HCT116 (cell line): ENCODE data around the gene TEX2.

Source experiments
- EZH2 ChIP-seq: fragments of 200-600 bp; sonication (generic); IDR thresholded peaks from 2 replicates; pipeline ENCODE4 v1.6.1; 2017; ENCODE audit warnings: antibody characterized with exemption, mixed run types
- FOSL1 ChIP-seq: IDR thresholded peaks from 2 replicates; pipeline ENCODE4 v1.6.1; 2012; ENCODE audit warnings: low read depth
- POLR2A ChIP-seq: IDR thresholded peaks from 2 replicates; pipeline ENCODE4 v1.7.0; 2011; ENCODE audit warnings: borderline replicate concordance; ENCODE audit not compliant: insufficient read depth, insufficient read length; ENCODE audit errors: extremely low read depth
- SRF ChIP-seq: IDR thresholded peaks from 2 replicates; pipeline ENCODE4 v1.6.1; 2012; ENCODE audit warnings: low read depth
- YY1 ChIP-seq: IDR thresholded peaks from 2 replicates; pipeline ENCODE4 v1.6.1; 2011; ENCODE audit warnings: low read length, low read depth, moderate library complexity, mild to moderate bottlenecking; ENCODE audit not compliant: insufficient replicate concordance; ENCODE audit errors: extremely low read depth
- ZFX ChIP-seq: fragments of 450-650 bp; IDR thresholded peaks from 2 replicates; pipeline ENCODE4 v1.6.1; 2017
- ZNF274 ChIP-seq: fragments of 200-500 bp; sonication (Bioruptor generic); IDR thresholded peaks from 2 replicates; pipeline ENCODE4 v1.6.1; 2014; ENCODE audit warnings: mild to moderate bottlenecking, low read depth, low read length, inconsistent platforms
- TF ChIP-seq, protein P1 (sequence below), 3 experiments: fragments of 200-600 bp in 1 of 3; sonication (generic) in 1 of 3; IDR thresholded peaks in 2 of 3; conservative IDR thresholded peaks in 1 of 3; 2 replicates each; pipeline ENCODE4 v1.5.1; 2012 to 2017; ENCODE audit warnings: low read depth in 2 of 3, low read length in 2 of 3, antibody characterized with exemption in 1 of 3, borderline replicate concordance in 1 of 3, control low read depth in 1 of 3, mild to moderate bottlenecking in 1 of 3, mixed read lengths in 1 of 3, mixed run types in 1 of 3, moderate library complexity in 1 of 3; ENCODE audit not compliant: insufficient read depth in 1 of 3
- TF ChIP-seq, protein P2 (sequence below): IDR thresholded peaks from 2 replicates; pipeline ENCODE4 v1.6.1; 2012

DNA sequence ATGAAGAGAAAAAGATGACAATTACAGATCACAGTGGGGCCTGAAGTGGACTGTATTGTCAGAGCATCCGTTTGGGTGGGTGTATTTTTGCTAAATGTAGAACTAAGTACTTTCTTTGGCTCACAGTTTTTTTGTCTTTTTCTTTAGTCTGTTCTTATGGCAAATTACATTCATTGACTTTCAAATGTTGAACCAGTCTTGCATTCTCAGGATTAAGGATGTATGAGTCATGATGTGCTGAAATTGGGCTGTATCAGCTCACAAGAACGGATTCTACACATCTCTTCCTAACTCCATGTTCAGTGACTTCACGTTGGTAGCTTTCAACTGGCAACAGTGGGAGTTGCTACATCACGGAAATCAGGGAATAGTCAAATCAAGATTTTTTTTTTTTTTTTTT is 66.5 kb downstream of the TEX2 start:
- TF ChIP-seq EZH2 (no peak), SRF (no peak), POLR2A (no peak), YY1 (no peak), FOSL1 (no peak), ZFX (no peak), ZNF274 (no peak)
- TF ChIP-seq, protein P1, sequence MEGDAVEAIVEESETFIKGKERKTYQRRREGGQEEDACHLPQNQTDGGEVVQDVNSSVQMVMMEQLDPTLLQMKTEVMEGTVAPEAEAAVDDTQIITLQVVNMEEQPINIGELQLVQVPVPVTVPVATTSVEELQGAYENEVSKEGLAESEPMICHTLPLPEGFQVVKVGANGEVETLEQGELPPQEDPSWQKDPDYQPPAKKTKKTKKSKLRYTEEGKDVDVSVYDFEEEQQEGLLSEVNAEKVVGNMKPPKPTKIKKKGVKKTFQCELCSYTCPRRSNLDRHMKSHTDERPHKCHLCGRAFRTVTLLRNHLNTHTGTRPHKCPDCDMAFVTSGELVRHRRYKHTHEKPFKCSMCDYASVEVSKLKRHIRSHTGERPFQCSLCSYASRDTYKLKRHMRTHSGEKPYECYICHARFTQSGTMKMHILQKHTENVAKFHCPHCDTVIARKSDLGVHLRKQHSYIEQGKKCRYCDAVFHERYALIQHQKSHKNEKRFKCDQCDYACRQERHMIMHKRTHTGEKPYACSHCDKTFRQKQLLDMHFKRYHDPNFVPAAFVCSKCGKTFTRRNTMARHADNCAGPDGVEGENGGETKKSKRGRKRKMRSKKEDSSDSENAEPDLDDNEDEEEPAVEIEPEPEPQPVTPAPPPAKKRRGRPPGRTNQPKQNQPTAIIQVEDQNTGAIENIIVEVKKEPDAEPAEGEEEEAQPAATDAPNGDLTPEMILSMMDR (IDR thresholded peaks at IDR 0.05 in 2 of 3, conservative IDR thresholded peaks at IDR 0.05 in 1 of 3; ENCODE audit: borderline replicate concordance in 1 of 3, insufficient read depth in 1 of 3, low read depth in 2 of 3, low read length in 2 of 3) = no peak
- TF ChIP-seq, protein P2, sequence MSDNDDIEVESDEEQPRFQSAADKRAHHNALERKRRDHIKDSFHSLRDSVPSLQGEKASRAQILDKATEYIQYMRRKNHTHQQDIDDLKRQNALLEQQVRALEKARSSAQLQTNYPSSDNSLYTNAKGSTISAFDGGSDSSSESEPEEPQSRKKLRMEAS = no peak
